Stimulated activated CD4-positive, alpha-beta T cell treated with anti-CD3 and anti-CD28 coated beads, TNF-alpha, amount 100 ng/mL, for 24 hours (primary cell): ENCODE data around the gene GADD45G.

Experiments used
- DNase-seq, 3 experiments: peaks; one replicate each; pipeline ENCODE4 v3.0.0-alpha.2; 2020; ENCODE audit warnings: low read depth in 3 of 3

GADD45G gene

GRCh38 chr9:89592963-89593726 lies 11.7 kb upstream of the GADD45G start:
- DNase-seq, result no peak

GRCh38 chr9:89593727-89594427 lies 10.9 kb upstream of the GADD45G start:
- DNase-seq, result peak in 2 of 3 experiments; percentile 65 to 67

DNA sequence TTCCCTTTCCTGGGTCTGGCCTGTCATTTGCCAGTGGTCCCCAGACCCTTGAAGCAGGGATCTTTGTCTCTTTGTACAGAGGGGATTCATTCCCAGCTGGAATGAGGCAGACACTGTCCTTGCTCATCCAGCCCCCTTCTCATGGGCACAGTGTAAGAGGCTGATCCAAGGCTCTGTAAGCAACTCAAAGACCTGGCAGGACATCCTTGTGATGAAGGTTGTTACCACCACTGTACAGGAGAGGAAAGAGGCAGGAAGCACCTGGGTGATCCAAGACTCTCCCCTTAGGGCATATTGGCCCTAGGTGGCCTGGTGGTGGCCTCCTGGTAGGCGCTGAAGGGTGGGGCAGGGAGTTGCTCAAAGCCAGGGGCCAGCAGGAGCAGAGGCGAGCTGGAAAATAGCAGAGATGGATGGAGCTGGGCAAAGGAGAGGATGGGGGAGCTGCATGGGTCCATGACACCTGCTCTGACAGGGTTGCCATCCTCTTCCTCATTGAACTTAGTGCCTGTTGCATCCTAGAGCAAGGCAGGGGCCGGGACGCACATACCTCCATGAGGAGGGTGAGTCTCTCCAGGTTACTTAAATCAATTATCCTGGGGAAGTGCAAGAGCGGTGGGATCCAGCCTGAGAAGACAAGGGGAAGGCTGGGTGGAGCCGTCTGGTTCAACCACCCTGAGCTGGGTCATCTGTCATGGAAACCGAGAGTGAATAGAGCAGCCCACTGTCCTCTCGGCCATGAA lies 9.8 kb upstream of the GADD45G start:
- DNase-seq, result no peak

GRCh38 chr9:89595646-89596045 lies 9.2 kb upstream of the GADD45G start:
- DNase-seq, result no peak

- no peak for DNase-seq
Observed at GRCh38 chr9:89596937-89597555, 7.8 kb upstream of the GADD45G start.

DNA sequence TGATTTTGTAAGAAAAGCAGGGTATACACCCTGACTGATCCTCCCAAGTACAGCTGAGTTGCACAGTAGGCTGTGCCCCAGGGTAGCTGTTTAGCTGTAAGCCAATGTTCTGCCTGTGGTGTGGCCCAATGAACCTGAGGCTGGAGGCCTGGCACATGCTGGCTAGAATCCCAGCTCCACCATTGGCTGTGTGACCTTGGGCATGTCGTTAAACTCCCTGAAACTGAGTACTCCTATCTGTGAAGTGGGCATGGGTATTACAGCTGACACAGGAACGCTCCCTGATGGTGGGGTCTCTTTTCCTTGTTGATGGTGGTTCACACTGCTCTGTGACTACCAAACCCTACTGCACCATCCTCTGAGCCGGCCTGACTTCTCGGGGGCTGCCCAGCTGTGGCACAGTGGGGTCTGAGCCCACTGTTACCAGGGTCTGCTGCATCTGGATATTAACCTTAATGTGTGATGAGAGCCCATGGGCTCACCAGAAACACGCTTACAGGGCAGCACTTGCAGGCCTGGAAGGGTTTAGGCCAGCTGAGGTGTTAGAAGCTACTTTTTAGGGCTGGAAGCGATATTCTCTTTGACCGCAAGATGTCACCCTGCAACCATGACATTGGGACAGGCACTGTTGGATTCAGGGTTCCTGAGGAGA lies 7.0 kb upstream of the GADD45G start:
- peak in 1 of 3 experiments; percentile 38 for DNase-seq

DNA sequence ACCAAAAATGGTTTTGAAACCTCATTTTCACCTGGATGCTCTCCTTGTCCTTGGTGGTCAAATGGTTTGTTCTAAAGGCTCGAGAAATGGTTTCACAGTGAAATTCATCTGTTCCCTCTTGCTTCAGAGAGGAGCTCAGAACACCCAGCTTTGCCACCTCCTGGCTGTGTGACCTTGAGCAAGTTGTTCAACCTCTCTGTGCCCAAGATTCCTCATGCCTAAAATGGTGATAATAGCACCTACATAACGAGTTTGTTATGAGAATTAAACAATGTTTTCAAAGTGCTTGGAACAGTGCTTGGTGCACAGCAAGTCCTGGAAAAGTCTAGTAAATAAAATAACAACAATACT lies 6.5 kb upstream of the GADD45G start:
- no peak for DNase-seq

- no peak for DNase-seq
Observed at GRCh38 chr9:89598926-89599325, 5.9 kb upstream of the GADD45G start.

GRCh38 chr9:89600831-89601230 lies 4.0 kb upstream of the GADD45G start:
- DNase-seq, result no peak

- no peak for DNase-seq
Observed at GRCh38 chr9:89601306-89601705, 3.5 kb upstream of the GADD45G start.

GRCh38 chr9:89601856-89602562 lies 2.8 kb upstream of the GADD45G start:
- no peak for DNase-seq

DNA sequence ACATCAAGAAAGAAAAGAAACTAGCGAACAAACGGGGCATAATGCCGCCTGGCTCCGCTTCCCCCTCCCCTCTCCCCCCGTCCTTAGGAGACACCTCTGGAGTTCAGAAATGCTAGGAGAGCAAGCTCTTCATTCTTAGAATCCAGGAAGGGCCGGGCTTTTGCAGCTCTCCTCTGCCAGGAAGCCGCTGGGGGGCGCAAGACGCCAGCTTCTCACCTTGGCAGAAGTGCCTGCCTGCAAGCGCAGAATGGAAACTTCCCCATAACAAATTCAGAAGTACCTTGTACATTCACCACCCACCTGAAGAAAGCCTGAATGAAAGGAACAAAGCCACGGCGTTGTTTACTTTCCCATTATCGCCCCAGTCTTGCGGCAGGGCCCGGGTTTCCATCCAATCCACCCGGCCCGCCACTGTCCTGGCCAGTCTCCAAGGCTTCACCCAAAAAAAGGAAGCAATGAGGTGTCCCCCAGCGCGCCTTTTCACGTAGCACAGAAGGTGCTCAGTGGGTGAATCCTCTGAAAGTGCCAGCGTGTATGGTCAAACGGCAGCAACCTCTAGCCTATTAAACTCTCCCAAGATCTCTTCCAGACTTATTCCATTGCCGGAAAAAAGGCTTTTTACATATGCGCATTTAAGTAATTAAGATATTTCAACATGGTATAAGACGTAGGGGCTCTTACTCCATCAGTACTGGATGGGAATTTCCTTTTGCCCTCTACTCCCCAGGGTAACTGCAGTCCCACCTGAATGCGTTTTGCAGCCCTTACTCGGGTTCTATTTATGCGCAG lies 1.6 kb upstream of the GADD45G start:
- DNase-seq, result peak; percentile 75 to 89 (median 80)

- DNase-seq, result peak in 2 of 3 experiments; percentile 17 to 32
Observed at GRCh38 chr9:89603767-89604665, 796 bp upstream of the GADD45G start.

- peak; percentile 35 to 60 (median 36) for DNase-seq
Observed at GRCh38 chr9:89605465-89606048, 745 bp downstream of the GADD45G start.

- peak in 2 of 3 experiments; percentile 15 to 27 for DNase-seq
Observed at GRCh38 chr9:89606049-89606623, 1.3 kb downstream of the GADD45G start.

GRCh38 chr9:89606624-89607311 lies 2.0 kb downstream of the GADD45G start:
- DNase-seq, result peak in 2 of 3 experiments; percentile 24 to 50

DNA sequence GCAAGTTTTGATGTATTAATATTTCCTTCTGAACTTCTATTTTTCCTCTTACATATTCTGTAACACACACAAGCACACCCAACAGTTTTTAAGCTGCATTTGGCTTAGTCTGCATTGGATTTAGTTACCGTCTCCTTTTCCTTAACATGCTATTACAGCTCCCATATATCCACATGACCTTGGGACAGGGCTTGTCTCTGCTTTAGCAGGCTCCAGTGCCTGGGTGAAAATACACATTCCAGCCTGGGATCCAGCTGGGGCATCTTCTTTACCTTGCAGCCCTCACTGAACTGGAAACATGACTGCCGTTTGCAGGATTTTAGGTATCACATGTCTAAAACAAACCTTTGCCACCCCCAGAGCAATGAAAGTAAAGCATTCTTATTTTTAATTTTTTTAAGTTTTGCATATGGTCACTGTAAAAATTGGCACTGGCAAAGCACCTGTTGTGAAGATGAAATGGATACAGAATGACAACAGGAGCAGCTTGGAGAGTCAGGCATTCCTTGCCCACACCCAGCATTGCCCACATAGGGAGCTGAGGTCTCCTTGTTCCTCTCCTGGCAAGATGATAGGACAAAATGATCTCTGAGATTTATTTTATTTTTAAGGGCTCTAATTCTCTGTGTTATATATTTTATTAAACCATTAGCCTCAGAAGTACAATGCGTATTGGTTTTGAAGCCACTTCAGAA lies 4.0 kb downstream of the GADD45G start:
- no peak for DNase-seq
